ENCODE results near the gene EVA1A.

DNA sequence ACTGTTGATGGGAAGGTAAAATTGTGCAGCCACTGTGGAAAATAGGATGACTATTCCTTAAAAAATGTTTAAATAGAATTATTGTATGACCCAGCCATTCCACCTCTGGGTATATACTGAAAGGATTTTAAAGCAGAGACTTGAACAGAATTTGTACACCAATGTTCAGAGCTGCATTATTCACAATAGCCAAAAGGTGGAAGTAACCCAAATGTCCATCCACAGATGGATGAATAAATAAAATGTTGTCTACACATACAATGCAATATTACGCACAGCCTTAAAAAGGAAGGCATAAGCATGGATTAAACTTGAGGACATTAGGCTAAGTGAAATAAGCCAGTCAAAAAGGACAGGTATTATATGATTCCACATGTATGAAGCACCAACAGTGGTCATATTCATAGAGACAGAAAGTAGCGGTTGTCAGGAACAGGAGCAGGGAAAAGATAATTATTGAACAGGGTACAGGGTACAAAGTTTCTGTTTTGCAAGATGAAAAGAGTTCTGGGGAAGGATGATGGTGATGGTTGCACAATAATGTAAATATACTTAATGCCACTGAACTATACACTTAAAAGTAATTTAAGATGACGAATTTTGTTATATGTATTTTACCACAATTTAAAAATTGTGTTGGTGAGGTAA is 39.4 kb downstream of the EVA1A start:
- TF ChIP-seq, protein P1, sequence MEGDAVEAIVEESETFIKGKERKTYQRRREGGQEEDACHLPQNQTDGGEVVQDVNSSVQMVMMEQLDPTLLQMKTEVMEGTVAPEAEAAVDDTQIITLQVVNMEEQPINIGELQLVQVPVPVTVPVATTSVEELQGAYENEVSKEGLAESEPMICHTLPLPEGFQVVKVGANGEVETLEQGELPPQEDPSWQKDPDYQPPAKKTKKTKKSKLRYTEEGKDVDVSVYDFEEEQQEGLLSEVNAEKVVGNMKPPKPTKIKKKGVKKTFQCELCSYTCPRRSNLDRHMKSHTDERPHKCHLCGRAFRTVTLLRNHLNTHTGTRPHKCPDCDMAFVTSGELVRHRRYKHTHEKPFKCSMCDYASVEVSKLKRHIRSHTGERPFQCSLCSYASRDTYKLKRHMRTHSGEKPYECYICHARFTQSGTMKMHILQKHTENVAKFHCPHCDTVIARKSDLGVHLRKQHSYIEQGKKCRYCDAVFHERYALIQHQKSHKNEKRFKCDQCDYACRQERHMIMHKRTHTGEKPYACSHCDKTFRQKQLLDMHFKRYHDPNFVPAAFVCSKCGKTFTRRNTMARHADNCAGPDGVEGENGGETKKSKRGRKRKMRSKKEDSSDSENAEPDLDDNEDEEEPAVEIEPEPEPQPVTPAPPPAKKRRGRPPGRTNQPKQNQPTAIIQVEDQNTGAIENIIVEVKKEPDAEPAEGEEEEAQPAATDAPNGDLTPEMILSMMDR (IDR thresholded peaks at IDR 0.05), result no peak
- no peak for TF ChIP-seq EP300 (IDR thresholded peaks at IDR 0.05)
- no peak for TF ChIP-seq POLR2A (IDR thresholded peaks at IDR 0.05)

Data from stomach (tissue), 4 donors.